Heart left ventricle (tissue), 13 donors: ENCODE results near the gene TNFRSF14.

Experiments
- CTCF ChIP-seq, 12 donors: fragments of 200-600 bp; sonication (generic) in 4 of 12; IDR thresholded peaks; one replicate each; pipeline versions ENCODE4 v1.5.0 to v1.8.0; 2018 to 2022; ENCODE audit warnings: antibody characterized with exemption in 12 of 12, mild to moderate bottlenecking in 5 of 12
- POLR2A ChIP-seq, 2 donors: fragments of 450-650 bp; IDR thresholded peaks; one replicate each; pipeline ENCODE4 v1.6.1; 2017; ENCODE audit warnings: antibody characterized with exemption in 2 of 2, mild to moderate bottlenecking in 2 of 2, moderate library complexity in 2 of 2
- donor health status: ischemic (EF 13 %, LVEDD 7.1; RV severe dilation, severe dysfunction).
- donor health status: DM: no; HTN: yes; CAD: no.
- donor health status: DM: no; HTN: no; CAD: no.
- donor health status: ischemic (EF 25% LVEDD 6.9; RV normal size, moderate dysfunction).
- donor health status: ischemic (EF 25% LVEDD 5.7; RV mildly dilated, moderate dysfunction).
- donor health status: ischemic (EF 35%, LVEDD 5.7; RV mildly dilated, moderate dysfunction).
- donor health status: nonischemic (EF 11% LVEDD 7.7; RV severe dilation, severe dysfunction).
- donor health status: DM: yes; HTN: yes; CAD: no.
- donor health status: PGD.
- donor health status: ischemic (EF 29% LVEDD 5.4; RV normal size, mild dysfunction).
- donor health status: nonischemic (EF 23%, LVEDD 6.1; RV moderate dilation, normal function).

GRCh38 chr1:2556678-2557481 is 709 bp downstream of the TNFRSF14 start:
- TF ChIP-seq CTCF (IDR thresholded peaks at IDR 0.05) (no peak), POLR2A (IDR thresholded peaks at IDR 0.05) (no peak)
